ENCODE results near the gene LMAN2L.
"Not testable (repeated sequence)": the region's sequence is repeated elsewhere in the genome, so short reads cannot be mapped to it uniquely, and the experiment has no call there.

Gene LMAN2L

DNA sequence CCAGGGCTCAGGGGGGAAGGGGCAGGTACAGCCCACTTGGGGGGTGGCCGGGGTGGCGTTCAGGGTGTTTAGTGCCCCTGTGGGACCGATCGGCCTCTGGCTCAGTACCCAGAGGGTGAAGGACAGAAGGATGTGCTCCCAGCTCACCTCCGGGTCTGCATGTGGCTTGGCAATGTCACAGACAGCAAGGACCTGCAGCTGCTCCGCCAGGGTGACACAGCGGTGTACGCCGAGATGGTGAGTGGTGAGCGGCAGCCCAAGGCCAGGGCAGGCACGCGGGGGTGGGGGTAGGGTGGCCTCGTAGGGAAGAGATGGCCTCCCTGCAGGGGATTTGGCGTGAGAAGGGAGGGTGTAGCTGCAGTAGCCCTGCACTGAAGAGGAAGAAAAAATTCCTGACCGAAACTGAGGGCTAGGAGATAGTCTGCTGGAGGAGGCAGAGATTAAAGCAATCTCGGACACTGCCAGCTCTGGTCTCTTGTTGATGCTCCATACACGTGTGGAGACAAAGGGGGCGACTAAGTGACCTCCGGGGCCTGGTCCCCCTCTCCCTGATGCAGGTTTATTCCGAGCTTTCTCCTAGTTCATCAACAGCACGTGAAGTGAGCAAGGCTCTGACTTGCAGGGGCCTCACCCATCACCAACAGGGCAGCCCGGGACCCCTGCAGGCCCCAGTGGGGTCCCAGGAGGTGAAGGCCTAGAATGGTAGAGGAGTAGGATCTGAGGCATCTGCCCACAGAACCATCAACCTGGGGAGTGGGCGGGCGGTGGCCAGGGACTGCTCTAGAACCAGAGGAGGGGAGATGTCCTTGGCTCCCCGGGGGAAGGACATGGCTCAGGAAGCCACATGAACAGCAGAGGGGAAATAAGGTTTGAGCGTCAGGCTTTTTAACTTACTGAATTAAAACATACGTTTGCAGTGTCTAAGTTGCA lies 51.9 kb downstream of the LMAN2L start:
- no peak for DNase-seq (ENCODE audit: low read depth)

DNA sequence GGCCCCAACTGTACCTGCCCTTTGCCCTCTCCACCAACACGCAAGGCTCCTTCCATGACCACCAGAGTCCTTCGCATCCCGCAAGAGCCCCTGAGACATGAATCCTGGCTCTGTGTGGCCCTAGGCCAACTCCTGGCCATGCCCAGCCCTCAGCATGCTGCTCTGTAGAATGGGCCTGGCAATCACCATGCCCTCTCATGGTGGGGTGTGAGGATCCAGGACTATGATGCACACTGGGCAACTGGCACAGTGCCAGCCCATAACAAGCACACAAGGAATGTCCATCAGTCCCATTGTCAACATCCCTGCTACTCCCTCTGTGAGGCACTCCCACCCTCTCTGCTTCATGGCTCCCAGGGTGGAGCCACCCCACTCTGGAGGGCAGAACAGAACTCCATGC lies 52.6 kb downstream of the LMAN2L start:
- DNase-seq (ENCODE audit: low read depth), result no peak

DNA sequence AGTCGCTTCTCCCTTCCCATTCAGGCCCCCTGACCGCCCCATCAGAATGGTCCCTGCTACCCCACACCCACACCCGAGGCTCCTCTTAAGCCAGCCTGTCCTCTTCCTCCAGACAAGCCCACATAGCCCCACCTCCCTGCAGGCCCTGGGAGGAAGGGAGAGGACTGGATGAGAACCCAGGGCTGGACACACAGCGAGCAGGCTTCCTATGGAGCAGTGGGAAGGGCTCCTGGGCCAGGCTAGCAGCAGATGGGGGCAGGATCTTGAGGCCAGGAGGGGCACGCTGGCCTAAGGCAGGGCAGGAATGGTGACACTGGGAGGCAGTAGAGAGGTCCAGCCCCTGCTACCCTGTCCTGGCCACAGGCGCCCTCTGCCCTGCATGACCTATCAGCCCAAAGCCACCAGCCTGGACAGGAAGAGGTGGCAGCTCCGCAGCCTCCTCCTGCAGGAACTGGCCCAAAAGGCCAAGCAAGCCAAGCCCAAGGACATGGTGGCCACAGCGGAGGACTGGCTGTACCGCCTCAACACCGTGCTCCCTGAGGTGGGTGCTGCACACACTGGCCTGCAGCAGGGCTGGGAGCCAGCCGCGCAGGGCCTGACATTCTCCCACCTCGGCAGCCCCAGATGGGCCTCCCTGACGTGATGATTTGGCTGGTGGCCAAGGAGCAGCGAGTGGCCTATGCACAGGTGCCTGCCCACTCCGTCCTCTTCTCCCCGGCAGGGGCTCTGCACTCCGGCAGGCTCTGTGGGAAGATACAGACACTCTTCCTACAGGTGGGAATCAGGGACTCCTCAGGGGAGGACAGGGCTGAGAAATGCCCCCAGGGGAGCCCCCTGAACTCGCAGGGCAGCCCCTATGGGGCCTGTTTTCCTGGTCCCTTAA lies 54.0 kb downstream of the LMAN2L start:
- no peak for DNase-seq (ENCODE audit: low read depth)

DNA sequence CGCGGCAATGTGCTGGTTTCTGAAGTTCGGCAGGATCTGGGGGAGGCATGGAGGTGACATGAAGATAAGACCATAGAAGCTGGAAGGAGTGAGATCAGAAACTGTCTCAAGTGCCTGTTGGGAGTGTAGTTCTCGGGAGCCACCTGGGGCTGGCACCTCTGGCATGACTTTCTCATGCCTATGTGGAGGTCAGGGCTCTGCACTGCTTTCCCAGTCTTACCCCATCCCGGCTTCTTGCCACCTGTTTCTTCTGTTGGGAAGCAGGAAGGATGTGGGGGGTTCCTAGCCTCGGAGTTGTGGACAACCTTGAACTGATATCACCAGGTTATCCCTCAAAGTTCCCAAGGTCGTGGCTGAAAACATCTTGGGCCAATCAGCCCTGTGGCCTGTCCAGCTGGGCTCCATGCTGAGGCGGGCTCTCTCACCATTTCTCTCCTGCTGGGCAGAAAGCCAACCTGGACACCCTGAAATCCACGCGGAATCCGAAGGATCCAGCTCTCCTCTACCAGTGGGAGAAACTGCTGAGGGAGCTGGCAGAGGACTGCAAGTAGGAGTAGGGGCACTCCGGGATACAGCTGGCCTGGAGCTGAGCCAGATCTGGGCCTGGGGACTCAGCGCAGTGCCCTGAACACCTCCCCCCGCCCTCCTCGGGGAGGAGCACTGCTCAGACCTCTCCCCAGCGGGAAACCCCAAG lies 54.8 kb downstream of the LMAN2L start:
- DNase-seq (ENCODE audit: low read depth), result no peak

DNA sequence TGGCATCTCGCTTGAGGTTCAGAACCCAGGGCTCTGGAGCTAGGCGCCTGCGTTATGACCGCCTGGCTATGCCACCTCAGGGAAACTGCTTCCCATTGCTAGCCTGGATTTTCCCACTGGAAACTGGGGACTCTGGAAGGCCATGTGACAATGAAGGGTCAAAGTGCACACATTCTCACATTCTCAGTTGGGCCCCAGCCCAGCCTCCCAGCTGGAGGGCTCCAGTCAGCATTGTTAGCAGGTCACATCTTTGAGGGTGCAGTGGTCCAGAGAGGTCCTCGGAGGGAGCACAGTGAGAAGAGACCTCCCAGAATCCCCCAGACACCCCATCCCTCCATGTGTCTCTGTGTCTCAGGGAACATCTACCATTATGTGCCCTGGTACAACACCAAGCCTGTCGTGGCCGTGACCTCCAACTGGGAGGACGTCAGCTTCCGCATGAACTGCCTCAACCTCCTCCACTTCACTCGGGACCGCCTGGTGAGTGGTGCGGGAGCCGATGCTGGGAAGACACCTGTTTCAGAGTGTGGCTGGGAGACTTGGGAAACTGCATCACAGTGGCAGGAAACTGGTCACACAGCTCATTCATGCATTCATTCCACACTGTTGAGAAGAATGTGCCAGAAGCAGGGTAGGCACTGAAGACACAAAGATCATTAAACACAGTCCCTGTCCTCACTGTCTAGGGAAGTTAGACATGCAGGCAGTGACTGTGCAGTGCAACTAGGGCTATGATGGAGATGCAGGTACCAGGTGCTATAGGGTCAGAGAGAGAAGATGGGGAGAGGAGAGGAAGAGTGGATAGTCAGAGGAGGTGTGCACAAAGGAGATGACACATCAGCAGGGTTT lies 55.7 kb downstream of the LMAN2L start:
- no peak for DNase-seq (ENCODE audit: low read depth)

DNA sequence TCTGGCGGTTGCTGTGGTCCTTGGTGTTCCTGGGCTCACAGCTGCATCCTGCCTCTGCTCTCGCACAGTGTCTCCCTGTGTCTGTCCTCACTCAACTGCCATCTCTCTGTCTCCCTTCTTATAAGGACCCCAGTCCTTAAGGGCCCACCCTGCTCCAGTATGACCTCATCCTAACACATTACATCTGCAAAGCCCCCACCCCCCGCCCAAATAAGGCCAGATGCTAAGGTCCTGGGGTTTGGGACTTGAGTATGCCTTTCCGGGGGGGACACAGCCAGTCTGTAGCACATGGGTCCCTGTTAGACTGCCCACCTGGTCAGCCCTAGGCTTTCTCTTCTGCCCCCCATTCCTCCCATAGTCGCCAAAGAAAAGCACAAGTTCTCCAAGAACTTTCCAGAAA lies 56.6 kb downstream of the LMAN2L start:
- DNase-seq (ENCODE audit: low read depth), result no peak

DNA sequence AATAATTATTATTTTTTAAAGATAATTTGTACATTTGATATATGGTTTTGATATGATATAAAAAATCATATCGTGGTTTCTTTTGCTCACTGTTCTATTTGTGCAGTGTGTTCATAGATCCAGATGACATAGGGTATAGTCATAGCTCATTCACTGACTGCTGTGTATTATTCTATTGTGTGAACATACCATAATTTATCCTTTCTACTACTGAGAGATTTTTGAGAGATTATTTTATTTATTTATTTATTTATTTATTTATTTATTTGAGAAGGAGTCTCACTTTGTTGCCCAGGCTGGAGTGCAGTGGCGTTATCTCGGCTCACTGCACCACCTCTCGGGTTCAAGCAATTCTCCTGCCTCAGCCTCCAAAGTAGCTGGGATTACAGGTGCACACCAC lies 58.3 kb downstream of the LMAN2L start:
- DNase-seq (ENCODE audit: low read depth), result no peak

DNA sequence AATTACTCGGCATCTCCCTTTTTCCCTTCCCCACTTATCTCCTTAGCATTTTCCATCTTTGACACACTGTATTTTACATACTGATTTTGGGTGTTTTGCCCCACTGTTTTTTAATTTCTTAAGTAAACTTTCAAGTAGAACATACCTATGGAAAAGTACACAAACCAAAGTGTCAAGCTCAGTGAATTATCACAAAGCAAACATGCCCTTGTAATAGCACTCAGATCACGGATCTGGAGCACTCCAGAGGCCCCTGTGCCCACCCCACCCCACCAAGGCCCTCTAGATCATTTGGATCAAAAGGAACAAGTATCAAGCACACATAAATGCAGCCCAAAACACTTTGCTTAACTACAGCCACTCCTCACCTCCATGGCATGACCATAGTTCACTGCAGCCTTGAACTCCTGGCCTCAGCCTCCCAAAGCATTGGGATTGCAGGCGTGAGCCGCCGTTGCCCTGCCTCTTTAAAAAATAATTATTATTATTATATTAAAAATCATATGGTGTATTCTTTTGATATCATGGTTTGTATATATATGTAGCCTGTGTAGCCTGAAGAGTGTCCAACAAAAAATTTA lies 59.2 kb downstream of the LMAN2L start:
- DNase-seq (ENCODE audit: low read depth), result no peak

DNA sequence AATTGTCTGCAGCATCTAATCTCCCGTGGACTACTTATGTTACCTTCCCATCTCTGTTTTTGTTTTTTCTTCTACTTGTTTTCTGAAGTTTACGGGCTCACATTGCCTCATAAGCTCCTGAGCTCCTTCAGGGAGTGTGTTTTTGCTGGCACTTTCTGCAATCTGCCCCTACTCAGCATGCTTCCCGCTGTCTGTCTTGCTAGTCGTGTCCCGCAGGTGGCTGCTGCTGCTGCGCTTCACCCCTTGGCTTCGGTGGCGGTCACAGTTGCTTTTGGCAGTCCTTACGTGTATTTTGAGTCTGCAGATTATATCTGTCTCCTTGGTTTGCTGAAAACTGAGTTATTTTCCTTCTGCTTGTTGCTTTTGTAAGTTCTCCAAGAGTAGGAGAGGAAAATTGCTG lies 60.0 kb downstream of the LMAN2L start:
- no peak for DNase-seq (ENCODE audit: low read depth)

DNA sequence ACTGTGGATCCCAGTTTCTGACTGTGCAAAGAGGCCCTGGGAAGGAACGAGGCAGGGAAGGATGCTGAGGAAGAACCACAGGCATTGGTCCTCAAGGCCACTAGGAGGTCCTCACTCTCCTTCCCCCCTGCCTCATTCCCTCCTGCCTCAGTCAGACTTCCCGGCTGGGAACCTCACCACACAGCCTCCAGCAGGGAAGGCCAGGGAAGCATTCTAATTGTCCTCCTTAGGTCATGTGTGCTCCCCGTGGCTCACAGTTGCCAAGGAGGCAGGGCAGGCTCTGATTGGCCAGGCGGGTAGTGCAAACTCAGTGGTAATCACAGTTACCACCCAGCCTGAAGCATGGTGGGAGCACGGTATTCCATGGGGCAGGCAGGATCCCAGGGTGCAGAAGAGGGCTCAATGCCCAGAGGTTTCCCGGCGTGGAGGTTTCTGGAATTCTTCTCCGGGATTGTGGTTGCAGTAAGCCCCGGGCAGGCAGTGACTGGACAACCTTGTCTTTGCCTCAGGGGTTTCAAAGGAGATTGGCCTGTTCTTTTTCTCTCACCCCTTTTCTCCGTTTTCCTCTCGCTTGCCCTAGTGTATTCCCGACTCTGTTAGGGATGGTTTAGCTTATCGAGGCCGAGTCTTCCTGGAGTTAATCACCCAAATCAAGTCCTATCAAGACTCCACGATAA lies 70.2 kb downstream of the LMAN2L start:
- DNase-seq (ENCODE audit: low read depth), result no peak

DNA sequence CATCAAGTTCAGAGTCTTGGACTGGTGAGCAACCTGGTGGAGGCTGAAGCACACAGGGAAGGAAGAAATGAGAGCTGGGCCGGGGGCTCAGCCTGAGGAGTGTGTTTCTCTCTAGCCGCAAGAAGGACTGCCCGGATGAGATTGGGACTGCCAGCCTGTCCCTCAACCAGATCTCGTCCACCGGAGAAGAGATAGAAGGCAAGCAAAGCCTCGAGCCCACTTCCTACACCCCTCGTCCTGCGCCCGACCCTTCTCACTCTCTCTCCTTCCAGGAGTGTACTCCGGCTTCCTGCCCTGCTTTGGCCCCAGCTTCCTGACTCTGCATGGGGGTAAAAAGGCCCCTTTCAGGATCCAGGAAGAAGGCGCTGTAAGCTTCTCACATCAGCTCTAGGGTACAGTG lies 71.1 kb downstream of the LMAN2L start:
- no peak for DNase-seq (ENCODE audit: low read depth)

DNA sequence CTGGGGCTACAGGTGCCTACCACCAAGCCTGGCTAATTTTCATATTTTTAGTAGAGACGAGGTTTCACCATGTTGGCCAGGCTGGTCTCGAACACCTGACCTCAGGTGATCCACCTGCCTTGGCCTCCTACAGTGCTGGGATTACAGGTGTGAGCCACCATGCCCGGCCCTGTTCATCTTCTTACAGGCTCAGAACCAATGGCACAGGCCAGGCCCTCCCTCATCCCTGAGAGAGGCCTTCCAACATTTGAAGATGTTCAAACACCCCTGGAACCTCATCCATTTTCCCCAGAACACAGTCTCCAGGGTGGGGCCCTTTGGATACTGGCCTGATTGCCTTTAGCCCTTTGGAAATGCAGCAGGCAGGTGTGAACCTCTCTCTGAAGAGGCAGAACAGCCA lies 74.1 kb downstream of the LMAN2L start:
- not testable (repeated sequence) for DNase-seq (ENCODE audit: low read depth)

DNA sequence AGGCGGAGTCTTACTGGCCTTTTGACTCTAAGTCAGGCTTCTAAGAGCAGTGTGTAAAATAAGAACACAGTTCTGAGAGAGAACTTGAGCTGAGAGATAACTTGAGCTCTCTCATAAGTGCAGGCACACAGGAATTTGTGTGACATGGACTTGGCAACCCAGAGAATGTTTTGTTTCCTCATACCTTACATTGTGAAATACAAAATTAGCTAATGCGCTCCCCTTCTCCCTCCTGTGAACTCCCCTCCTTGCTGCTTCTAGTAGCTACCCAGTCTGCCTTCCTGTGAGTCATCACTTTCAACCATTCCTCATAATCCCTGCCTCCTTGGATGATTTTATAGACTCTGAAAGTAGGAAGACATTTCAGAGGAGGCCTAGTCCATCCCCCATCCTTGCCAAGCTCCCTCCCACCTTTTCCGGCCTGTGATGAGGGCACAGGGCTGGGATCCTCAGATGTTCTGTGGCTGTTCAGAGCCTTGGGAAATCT lies 74.7 kb downstream of the LMAN2L start:
- no peak for DNase-seq (ENCODE audit: low read depth)

DNA sequence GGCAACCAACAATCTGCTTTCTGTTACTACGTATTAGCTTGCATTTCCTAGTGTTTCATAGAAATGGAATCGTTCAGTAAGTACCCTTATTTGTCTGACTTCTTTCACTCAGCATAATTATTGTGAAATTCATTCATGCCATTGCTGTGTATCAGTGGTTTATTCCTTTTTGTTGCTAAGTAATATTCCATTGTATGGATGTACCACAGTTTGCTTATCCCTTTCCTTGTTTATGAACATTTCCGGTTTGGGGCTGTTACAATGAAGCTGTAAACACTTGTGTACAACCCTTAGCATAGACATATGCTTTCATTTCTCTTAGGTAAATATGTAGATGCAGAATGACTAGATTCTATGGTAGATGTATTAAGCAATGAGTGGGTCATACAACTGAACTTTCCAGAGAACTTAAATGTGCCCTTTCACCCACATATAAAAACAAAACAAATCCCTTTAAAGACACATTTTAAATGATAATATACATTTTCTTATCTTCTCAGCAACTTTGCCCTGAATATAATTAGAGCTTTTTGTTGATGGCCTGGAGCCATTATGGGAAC lies 75.4 kb downstream of the LMAN2L start:
- no peak for DNase-seq (ENCODE audit: low read depth)

DNA sequence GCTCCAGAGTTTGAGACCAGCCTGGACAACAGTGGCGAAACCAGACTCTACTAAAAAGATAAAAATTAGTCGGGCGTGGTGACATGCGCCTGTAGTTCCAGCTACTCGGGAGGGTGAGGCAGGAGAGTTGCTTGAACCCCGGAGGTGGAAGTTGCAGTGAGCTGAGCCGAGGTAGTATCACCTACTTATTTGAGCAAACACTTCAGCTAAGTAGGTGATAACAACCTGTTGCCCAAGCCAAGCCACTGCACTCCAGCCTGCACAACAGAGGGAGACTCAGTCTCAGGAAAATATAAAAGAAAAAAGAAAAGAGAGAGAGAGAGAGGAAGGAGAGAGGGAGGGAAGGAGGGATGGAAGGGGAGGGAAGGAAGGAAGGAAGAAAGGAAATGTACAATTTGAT lies 76.0 kb downstream of the LMAN2L start:
- no peak for DNase-seq (ENCODE audit: low read depth)

DNA sequence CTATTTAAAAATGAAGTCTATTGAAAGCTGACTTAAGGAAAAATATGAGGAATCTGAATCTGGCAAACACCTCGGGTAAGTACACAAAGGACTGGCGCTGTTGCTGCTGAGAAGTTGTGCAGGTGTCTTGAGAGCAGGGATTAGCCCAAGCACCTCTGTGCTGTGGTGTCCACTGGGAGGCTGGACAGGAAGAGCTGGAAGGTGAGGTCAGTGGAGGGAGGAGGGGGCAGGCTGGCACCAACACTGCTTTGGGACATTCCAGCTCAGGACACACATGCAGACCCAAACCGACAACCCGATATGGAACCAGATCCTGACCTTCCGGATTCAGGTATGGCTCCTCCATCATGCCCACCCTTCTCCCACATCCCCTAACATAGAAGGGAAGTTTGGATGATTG lies 76.7 kb downstream of the LMAN2L start:
- no peak for DNase-seq (ENCODE audit: low read depth)

DNA sequence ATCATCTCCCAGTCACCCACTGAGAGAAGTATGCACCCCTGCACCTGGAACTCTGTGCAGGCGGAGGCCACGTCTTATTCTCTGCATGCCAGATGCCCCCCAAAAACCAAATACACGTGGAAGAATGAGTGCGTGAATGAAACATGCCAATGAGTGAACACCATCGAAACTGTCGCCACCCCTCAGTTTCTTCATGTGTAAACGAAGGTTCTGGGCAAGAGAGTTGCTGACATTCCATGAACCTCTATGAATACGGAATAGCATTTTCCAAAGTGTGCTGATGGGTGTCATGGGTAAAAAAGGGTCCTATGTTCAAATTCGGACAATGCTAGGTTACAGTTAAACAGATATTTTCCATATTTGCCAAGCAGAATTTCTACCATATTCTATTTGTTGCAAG lies 77.5 kb downstream of the LMAN2L start:
- no peak for DNase-seq (ENCODE audit: low read depth)

DNA sequence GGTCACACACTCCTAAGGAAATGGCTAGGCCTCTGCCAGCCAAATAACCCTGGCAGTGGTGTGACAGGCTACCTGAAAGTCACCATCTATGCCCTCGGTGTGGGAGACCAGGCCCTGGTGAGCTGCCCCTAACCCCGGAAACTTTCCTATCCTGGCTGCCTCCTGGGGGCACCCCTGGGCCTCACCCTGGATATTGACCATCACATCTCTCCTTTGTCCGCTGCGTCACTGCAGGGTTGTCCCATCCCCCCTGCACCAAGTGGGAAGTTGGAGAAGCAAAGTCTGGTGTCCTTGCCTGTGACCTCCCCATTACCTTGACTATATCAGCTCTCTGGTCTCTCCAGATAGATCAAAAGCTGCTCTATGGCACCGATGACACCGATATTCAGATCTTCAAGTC lies 78.5 kb downstream of the LMAN2L start:
- DNase-seq (ENCODE audit: low read depth), result no peak

DNA sequence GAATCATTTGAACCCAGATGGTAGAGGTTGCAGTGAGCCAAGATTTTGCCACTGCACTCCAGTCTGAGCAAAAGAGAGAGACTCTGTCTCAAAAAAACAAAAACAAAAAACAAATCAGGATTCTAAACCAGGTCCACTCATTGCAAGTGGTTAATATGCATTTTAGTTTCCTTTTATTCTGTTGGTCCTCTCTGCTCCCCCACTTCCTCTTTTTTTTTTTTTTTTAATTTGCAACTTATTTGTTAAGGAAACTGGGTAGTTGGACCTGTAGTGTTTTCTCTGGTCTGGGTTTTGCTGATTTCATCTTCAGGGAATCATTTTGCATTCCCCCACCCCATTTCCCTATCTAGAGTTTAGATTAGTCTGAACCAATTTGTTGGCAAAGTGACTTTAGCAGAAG lies 83.3 kb downstream of the LMAN2L start:
- DNase-seq (ENCODE audit: low read depth), result no peak

All from stimulated activated CD8-positive, alpha-beta memory T cell treated with anti-CD3 and anti-CD28 coated beads, Interleukin-12 subunit alpha, Interleukin-12 subunit beta, amount 100 ng/mL, for 4 hours (primary cell).